ENCODE measurements around the gene MLYCD. TPM values are rescaled to one million over a fixed set of nuclear protein-coding genes. Genes with fewer than 3 reads are reported as not detected.

The MLYCD gene
- total and polyA plus RNA-seq, 2 experiments from 2014 or later = 3.2 to 7.2 TPM

DNA sequence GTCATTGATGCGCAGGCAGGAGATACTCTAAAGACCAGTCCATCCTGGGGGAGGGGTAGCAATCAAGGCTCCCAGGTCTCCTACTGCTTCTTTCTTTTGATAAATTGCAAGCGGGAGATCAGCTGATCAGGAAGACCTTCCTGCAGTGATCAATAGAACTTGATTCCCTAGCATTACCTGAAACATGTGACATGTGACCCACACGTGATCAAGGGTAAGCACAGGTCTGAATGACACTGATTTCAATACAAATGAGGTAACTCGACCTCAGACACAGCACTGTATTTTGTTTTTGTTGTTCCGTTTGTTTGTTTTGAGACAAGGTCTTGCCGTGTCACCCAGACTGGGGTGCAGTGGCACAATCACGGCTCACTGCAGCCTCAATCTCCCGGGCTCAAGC lies 39.6 kb upstream of the MLYCD start (continued):
- TF ChIP-seq ZNF462 (CRISPR knock-in tag; IDR thresholded peaks at IDR 0.05) (no peak), CTCF (conservative IDR thresholded peaks at IDR 0.05; ENCODE audit: low read depth in 2 of 2) (no peak), EZH2phosphoT487 (IDR thresholded peaks at IDR 0.05; ENCODE audit: unreplicated experiment) (no peak), ZNF331 (CRISPR knock-in tag; IDR thresholded peaks at IDR 0.05; ENCODE audit: low read depth) (no peak), CREB1 (CRISPR knock-in tag; IDR thresholded peaks at IDR 0.05; ENCODE audit: low read depth) (no peak), STAT1 (IDR thresholded peaks at IDR 0.05; ENCODE audit: unreplicated experiment) (no peak), EZH2 (IDR thresholded peaks at IDR 0.05; ENCODE audit: low read depth, unreplicated experiment) (no peak), JUNB (IDR thresholded peaks at IDR 0.05; ENCODE audit: unreplicated experiment) (no peak), POLR2AphosphoS5 (IDR thresholded peaks at IDR 0.05; ENCODE audit: low read depth) (no peak)
- TF ChIP-seq, protein P1, sequence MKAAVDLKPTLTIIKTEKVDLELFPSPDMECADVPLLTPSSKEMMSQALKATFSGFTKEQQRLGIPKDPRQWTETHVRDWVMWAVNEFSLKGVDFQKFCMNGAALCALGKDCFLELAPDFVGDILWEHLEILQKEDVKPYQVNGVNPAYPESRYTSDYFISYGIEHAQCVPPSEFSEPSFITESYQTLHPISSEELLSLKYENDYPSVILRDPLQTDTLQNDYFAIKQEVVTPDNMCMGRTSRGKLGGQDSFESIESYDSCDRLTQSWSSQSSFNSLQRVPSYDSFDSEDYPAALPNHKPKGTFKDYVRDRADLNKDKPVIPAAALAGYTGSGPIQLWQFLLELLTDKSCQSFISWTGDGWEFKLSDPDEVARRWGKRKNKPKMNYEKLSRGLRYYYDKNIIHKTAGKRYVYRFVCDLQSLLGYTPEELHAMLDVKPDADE (IDR thresholded peaks at IDR 0.05) = no peak

Data from GM23338 (cell line).